GM21717 (cell line): Measurements from ENCODE around the gene UBA52.

Experiments used
- ATAC-seq: cut with Tn5 transposase; IDR thresholded peaks from one replicate; pipeline ENCODE4 v1.9.1; 2021; ENCODE audit warnings: mild to moderate bottlenecking, moderate library complexity; ENCODE audit not compliant: unreplicated experiment

Gene UBA52

DNA sequence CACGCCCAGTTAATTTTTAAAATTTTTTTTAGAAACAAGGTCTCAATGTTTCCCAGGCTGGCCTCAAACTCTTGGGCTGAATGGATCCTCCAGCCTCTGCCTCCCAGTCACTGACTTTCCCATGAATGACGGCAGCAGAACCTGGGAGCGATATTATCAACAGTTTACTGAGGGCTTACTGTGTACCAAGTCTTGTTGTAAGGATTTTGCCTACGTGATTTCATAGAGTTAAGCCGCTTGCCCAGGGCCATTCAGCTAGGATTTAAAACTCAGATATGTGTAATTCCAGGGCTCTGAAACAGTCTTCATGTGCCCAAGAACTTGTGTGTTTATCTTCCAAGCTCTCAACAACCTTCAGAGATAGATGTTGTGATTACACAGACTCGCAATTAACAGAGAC lies 20.0 kb upstream of the UBA52 start:
- ATAC-seq: no peak

DNA sequence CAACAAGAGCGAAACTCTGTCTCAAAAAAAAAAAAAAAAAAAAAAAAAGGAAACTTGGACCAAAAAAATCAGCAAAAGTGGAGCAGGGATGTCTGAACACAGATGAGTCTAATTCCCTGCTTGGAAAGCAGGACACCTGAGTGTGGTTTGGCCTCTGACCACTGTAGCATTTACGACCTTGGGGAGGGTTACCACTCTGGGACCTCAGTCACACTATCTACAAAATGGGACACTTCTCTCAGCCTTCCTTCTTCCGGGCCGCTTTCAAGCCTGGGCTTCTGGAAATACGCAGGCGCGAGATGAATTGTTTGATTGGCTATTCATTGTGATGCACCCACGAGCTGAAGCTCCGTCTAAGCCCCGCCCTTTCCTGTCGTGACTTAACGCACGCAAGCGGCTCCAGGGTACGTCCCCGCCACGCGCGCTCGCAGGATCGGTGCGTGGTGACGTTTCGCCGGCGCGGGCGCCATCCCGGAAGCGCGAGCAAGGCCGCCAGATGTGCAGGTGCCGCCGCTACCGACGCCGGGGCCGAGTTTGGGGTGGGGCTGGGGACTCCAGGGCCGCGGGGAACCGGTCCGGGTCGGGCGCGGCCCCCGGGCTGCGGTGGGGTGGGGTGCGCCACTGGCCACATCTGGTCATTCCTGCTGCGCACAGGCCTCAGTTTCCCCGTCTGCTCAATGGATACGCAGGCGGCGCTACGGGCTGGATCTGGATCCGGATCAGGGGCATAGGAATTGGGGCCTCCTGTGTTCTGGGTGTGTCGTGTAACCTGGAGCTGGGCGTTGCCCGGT lies 14.1 kb upstream of the UBA52 start, which contains the start of gene KXD1:
KXD1 (plus strand) TSS at position 460 of the 791 bp plus-strand sequence. CDS start 4,187 bp downstream, outside the sequence.
- peak; percentile 68 for ATAC-seq

DNA sequence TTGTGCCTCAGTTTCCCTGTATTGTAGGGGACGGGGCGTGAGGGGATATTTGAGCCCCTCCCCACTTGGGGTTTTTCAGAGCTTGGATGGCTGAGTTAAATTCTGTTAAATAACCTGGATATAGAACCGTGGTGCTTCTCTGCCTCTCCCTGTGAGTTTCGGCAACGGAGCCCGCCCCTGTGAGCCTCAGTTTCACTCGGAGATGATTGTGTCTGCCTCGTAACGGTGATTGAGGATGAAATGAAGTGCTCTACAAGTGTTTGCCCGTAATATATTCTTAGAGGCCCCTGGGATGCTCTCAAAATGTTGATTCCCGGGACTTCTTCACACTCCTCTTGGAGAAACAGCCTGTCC lies 13.5 kb upstream of the UBA52 start:
- peak; percentile 5 for ATAC-seq

GRCh38 chr19:18558604-18559003 lies 13.1 kb upstream of the UBA52 start:
- no peak for ATAC-seq

GRCh38 chr19:18559685-18560084 lies 12.0 kb upstream of the UBA52 start:
- no peak for ATAC-seq

DNA sequence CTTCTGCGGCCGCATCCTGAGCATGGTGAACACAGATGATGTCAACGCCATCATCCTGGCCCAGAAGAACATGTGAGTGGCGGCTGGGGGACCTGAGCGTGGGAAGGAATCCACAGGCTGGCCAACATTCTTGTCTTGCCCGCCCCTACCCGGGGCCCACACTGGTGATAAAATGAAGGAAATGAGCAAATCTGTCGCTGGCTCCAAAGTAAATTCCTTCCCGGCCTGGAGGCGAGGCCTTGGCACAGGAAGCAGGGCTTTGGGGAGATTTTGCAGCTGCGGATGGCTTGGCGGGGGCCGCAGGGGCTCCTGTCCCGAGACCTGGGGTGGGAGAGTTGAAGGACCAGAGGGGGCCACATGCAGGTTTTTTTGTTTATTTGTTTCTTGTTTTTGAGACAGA lies 9.6 kb upstream of the UBA52 start:
- ATAC-seq: no peak

GRCh38 chr19:18566953-18567352 lies 4.7 kb upstream of the UBA52 start:
- ATAC-seq: no peak

DNA sequence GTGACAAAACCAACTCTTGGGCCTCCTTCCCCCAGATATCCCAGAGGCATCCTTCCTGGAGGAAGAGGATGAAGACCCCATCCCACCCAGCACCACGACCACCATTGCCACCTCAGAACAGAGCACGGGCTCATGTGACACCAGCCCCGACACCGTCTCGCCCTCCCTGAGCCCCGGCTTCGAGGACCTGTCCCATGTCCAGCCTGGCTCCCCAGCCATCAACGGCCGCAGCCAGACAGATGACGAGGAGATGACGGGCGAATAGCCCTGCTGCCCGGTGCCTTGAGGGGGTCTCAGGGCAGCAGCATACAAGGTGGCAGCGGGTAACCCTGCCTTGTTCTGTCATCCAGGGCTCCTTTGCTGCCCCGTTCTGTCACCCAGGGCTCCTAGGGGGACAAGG lies 3.3 kb upstream of the UBA52 start:
- ATAC-seq: no peak

GRCh38 chr19:18574691-18575291 lies 3.1 kb downstream of the UBA52 start:
- ATAC-seq: no peak

DNA sequence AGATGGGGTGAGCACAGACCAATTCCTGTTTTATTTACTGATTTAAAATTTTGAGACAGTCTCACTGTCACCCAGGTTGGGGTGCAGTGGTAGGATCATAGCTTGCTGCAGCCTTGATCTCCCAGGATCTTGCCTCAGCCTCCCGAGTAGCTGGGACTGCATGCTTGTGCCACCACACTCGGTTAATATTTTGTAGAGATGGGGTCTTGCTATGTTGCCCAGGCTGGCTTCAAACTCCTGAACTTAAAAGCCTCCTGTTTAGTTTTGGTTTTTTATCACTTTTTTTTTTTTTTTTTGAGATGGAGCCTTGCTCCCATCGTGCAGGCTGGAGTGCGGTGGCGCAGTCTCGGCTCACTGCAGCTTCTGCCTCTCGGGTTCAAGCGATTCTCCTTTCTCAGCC lies 4.7 kb downstream of the UBA52 start:
- ATAC-seq: no peak

GRCh38 chr19:18577365-18577914 lies 5.8 kb downstream of the UBA52 start:
- no peak for ATAC-seq

- no peak for ATAC-seq
Measured at GRCh38 chr19:18580311-18580710, 8.7 kb downstream of the UBA52 start.

- ATAC-seq: no peak
Measured at GRCh38 chr19:18586306-18586705, 14.6 kb downstream of the UBA52 start.

- no peak for ATAC-seq
Measured at GRCh38 chr19:18587561-18587960, 15.9 kb downstream of the UBA52 start.

GRCh38 chr19:18587962-18588610 lies 16.4 kb downstream of the UBA52 start:
- ATAC-seq: no peak

- peak; percentile 61 for ATAC-seq
Measured at GRCh38 chr19:18588611-18589379, 17.1 kb downstream of the UBA52 start, which contains the start of gene REX1BD. TSS of gene REX1BD (plus strand) at chr19:18588798. CDS start at chr19:18588802, 4 bp downstream.

DNA sequence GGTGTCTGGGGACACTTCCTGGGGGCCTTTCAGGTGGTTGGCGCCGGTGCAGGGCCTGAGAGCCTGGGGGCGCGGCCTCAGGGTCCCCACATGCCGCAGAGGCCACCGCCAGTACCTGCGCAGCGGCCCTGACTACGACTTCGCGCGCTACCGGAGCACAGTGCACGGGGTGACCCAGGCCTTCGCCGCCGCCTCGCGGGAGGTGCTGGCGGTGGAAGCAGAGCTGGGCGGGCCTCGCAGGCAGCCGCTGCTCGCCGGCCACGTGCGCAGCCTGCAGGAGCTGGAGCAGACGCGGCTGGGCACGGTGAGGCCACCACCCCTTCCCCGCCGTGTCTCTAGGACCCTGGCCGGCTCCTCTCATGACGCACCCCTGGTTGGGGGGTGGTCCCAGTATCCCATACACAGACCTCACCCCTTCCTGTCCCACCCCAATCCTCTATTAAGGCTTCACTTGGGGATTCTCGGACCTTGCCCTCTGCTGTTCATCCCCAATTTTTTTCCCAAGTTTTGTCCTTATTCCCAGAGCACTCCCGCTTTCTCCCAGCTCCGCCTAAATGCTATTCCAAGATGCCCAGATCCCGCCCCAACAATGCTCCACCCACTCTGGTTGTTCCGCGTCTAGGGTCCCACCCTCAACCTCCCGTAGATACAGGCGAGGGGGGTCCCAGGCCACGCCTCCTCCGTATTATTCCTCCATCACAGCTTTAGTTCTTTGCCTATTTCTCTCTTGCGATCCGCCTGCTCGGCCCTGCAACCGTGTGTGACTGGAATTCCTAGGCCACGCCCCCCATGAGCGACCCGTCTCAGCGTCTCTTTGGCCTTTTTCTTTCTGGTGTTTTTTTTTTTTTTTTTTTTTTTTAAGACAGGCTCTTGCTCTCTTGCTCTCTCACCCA lies 18.0 kb downstream of the UBA52 start:
- ATAC-seq: peak; percentile 19

GRCh38 chr19:18590273-18591272 lies 18.9 kb downstream of the UBA52 start:
- no peak for ATAC-seq
